Hematopoietic multipotent progenitor cell treated with erythropoietin and hydrocortisone succinate and interleukin-3 and kit ligand, for 15 days (in vitro differentiated cells): ENCODE measurements around the gene TBX2.
"Not testable (repeated sequence)": the region's sequence is repeated elsewhere in the genome, so short reads cannot be mapped to it uniquely, and the experiment has no call there.

Experiments used
- DNase-seq: peaks from one replicate; pipeline ENCODE4 v3.0.0-alpha.2; 2015; ENCODE audit warnings: low spot score

Gene TBX2

GRCh38 chr17:61413661-61414126, 14.1 kb downstream of the TBX2 start:
- no peak for DNase-seq

- DNase-seq: no peak
Measured at GRCh38 chr17:61414141-61414935, 14.7 kb downstream of the TBX2 start.

GRCh38 chr17:61414936-61415251, 15.3 kb downstream of the TBX2 start:
- DNase-seq: no peak

GRCh38 chr17:61415374-61416210, 15.9 kb downstream of the TBX2 start:
- no peak for DNase-seq

GRCh38 chr17:61416211-61416539, 16.5 kb downstream of the TBX2 start:
- no peak for DNase-seq

- peak; percentile 39 for DNase-seq
Measured at GRCh38 chr17:61416540-61417363, 17.1 kb downstream of the TBX2 start.

GRCh38 chr17:61418449-61418848, 18.8 kb downstream of the TBX2 start:
- DNase-seq: no peak

GRCh38 chr17:61419496-61420046, 19.9 kb downstream of the TBX2 start:
- DNase-seq: no peak

GRCh38 chr17:61420052-61420451, 20.4 kb downstream of the TBX2 start:
- DNase-seq: no peak

- no peak for DNase-seq
Measured at GRCh38 chr17:61420745-61421398, 21.2 kb downstream of the TBX2 start.

GRCh38 chr17:61421460-61421859, 21.8 kb downstream of the TBX2 start:
- no peak for DNase-seq

- DNase-seq: no peak
Measured at GRCh38 chr17:61422116-61422799, 22.6 kb downstream of the TBX2 start.

- no peak for DNase-seq
Measured at GRCh38 chr17:61422869-61423268, 23.2 kb downstream of the TBX2 start.

- DNase-seq: no peak
Measured at GRCh38 chr17:61423967-61424649, 24.5 kb downstream of the TBX2 start.

- DNase-seq: no peak
Measured at GRCh38 chr17:61425682-61426481, 26.2 kb downstream of the TBX2 start.

GRCh38 chr17:61426482-61427304, 27.1 kb downstream of the TBX2 start:
- no peak for DNase-seq

- no peak for DNase-seq
Measured at GRCh38 chr17:61427567-61427966, 27.9 kb downstream of the TBX2 start.

- DNase-seq: no peak
Measured at GRCh38 chr17:61429274-61429673, 29.6 kb downstream of the TBX2 start.

GRCh38 chr17:61429831-61430230, 30.2 kb downstream of the TBX2 start:
- not testable (repeated sequence) for DNase-seq
